Ureter (tissue), 1 donor: ENCODE results near the gene SLC16A2. TPM values are rescaled to one million over a fixed set of nuclear protein-coding genes. Genes with fewer than 3 reads are reported as not detected.

ENCODE experiments used
- DNase-seq: peaks from one replicate; pipeline ENCODE4 v3.0.0-alpha.2; 2020; ENCODE audit warnings: low spot score
- total RNA-seq: library from RNA; stranded (reverse); gene quantifications from one replicate; pipeline ENCODE4 v1.2.4, GENCODE V29; 2023
- donor health status: DM: yes; HTN: yes; CAD: no.

Gene SLC16A2
- total RNA-seq, result 6.8 TPM

DNA sequence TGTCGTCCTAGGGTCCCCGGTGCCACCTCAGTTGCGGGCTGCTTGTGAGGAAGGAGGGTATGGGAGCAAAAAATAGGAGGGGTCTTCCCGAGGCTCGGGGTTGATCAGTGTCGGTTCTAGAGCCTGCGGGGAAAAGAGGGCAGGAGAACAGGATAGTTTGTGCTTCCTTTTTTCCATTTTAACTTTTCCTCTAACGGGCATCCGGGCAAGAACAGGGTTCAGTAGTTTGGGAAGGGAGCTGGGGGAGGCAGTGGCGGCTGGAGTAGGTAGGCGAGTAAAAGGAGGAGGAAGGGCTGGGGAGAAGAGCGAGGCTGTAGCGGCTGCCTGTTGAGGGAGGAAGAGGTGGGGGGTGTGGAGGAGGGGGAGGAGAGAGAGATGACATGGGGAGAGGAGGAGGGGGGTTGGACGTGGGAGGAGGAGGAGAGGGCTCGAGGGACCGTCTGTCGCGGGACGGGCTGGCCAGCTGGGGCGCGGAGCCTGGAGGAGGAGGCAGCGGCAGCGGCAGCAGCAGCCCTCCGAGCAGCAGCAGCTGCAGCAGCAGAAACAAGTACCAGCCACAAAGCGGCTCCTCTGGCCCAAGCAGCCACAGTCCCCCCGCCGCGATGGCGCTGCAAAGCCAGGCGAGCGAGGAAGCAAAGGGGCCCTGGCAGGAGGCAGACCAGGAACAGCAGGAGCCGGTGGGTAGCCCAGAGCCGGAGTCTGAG is at the start of gene SLC16A2:
SLC16A2 (plus strand) TSS at position 458 of the 704 bp plus-strand sequence; CDS start at position 603, 145 bp downstream.
- DNase-seq, result peak; percentile 73

DNA sequence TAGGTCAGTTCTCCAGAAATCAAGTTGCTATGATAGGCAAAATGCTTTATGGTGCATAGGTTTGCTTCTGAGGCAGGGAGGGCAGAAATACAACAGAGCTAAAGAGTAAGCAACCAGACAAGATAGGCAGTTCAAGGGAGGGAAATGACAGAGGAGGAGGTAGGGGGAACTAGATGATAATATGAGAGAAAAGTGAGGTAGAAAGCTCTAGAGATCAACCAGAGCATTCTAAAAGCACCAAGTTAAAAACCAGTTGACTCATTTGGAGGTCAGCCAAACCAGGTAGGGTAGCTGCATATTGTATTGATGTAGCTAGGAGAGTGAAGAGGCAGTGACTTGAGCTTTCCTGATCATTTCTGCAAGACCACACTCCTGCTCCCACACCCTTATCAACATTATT is 49.0 kb upstream of the SLC16A2 start:
- DNase-seq, result no peak

GRCh38 chrX:74377282-74377681 is 44.0 kb upstream of the SLC16A2 start:
- DNase-seq, result no peak

DNA sequence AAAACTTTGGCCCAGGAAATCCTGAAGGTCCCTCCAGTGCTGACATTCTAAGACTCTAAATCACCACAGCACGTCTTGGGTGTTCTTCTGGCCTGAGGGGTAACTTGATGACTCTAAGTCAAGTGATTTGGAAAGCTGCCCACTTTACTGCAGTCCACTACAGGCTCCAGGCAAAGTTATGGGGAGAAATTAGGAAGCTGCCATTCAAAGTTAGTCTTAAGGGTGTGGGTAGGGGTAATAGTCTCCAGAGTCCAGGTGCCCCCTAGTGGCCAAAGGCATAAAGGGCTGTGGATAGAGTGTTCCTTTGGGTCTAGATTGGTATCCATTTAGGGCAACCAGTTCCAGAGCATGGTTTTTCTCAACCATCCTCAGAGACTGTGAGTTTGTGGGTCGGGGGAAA is 38.7 kb upstream of the SLC16A2 start:
- peak; percentile 64 for DNase-seq

DNA sequence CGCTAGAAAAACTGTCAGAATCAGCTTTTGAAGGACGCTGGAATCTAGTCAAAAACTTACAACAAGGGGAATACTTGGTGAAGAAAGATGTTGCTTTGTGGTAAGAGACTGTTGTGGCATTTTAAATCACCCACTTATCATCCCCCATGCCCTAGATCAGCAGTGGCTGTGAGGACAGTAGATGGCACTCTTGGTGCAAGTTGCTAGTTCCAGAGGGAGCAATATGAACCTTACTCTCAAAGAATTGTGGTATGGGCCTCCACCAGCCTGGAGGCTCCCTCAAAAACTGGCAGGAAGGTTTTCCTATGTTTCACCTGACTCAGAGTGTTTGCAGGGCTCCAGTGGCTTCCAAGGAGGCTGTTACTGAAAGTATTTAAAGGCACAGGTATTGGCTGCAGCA is 37.7 kb upstream of the SLC16A2 start:
- no peak for DNase-seq

GRCh38 chrX:74389016-74389722 is 32.1 kb upstream of the SLC16A2 start:
- DNase-seq, result no peak

DNA sequence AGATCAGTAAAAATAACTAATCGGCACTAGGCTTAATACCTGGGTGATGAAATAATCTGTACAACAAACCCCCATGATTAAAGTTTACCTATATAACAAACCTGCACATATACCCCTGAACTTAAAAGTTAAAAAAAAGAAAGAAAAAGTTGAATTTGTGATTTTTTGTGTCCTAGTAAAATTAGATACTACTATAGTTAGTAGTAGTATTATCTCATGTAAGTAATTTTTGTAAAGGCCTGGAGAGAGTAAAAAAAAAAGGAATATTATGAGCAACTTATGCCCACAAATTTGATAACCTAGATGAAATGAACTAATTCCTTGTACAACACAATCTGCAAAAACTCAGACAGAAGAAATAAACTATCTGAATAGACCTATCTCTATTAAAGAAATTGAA is 25.7 kb upstream of the SLC16A2 start:
- DNase-seq, result no peak

- no peak for DNase-seq
Measured at GRCh38 chrX:74405973-74406489, 15.3 kb upstream of the SLC16A2 start.

DNA sequence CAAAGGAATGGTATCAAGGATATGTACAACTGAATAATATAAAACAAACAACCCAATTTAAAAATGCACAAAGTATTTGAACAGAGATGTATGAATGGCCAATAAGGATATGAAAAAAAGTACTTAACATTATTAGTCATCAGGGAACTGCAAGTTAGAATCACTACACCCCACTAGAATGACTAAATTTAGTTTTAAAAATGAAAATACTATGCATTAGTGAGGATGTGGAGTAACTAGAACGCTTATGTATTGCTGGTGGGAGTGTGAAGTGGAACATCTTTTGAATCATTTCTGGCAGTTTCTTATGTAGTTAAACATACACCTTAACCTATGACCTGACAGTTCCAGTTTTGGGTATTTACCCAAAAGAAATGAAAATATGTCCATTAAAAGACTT is 13.0 kb upstream of the SLC16A2 start:
- DNase-seq, result no peak

- DNase-seq, result no peak
Measured at GRCh38 chrX:74419864-74420195, 1.5 kb upstream of the SLC16A2 start.

GRCh38 chrX:74420196-74421035 is 877 bp upstream of the SLC16A2 start:
- peak; percentile 61 for DNase-seq

DNA sequence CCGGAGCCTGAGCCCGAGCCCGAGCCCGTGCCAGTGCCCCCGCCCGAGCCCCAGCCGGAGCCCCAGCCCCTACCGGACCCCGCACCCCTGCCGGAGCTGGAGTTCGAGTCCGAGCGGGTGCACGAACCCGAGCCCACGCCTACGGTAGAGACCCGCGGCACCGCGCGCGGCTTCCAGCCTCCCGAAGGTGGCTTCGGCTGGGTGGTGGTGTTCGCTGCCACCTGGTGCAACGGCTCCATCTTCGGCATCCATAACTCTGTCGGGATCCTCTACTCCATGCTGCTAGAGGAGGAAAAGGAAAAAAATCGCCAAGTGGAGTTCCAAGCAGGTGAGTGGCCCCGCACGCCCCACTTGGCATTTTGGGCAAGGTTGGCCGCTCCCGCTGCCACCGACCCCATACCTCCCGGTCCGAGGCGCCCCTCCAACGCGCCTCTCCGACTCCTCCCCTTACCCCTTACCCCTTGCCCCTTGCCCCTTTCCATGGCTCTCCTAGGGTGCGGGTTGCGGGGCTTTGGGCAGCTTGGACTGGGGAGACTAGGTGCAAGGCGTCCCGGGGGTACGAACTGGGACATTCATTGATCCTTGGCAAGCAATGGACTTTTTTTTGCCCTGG is 553 bp downstream of the SLC16A2 start:
- DNase-seq, result no peak

- DNase-seq, result peak; percentile 50
Measured at GRCh38 chrX:74422576-74423288, 1.4 kb downstream of the SLC16A2 start.

GRCh38 chrX:74423289-74423998 is 2.2 kb downstream of the SLC16A2 start:
- DNase-seq, result no peak

- no peak for DNase-seq
Measured at GRCh38 chrX:74426071-74426470, 4.8 kb downstream of the SLC16A2 start.

DNA sequence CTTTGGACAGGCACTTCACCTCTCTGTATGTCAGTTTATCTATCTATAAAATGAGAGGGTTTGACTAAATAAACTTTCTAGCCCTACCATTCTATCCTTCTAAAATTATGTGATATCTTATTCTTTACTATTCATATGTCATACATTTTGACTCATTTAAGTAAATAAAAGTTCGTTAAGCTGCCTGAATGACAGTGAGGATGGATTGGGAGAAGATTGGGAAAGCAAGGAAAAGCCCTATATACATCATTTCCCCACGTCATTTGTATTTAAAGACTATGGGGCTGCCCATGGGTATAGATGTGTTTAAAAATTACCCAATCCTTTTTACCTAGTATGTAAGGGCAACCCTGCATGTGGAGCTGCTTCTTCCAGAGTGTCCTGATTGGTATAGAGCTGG is 5.3 kb downstream of the SLC16A2 start:
- DNase-seq, result no peak

DNA sequence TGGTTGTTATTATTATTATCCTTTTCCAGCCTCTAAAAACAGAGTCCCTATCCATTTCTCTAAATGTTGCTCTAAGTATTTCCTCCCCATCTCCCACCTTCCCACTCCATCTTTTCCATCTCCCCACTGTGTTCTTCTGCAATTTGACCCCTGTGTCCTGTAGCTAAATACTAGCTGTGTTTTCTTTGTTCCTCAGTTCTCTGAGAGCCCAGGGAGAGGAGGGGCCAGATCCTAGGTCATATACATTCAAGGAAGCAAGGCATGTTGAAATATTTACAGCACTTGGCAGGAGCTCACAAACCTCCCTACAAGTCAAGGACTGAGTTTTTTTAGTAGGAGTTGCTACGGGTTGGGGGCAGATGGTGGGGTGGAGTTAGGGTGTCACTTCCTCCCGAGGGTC is 10.5 kb downstream of the SLC16A2 start:
- no peak for DNase-seq

DNA sequence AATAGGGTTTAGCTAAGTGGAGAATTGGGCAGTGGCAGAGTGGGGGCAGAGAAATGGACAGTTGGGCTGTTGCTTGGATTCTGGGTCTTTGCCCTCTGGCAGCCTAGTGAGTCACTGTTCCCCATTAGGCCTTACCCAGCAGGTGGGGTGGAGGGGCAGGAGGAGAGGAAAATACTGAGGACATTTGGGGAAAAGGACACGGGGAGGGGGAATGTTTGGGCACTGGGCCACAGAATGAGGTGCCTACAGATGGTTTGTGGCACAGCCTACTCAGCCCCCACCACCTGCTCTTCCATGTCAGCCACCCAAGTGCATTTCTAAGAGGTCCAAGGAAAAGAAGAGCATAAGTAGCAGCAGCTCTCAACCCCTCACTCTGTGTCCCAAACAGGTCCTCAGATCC is 13.0 kb downstream of the SLC16A2 start:
- DNase-seq, result no peak

- DNase-seq, result no peak
Measured at GRCh38 chrX:74437530-74437929, 16.2 kb downstream of the SLC16A2 start.

GRCh38 chrX:74438764-74439163 is 17.5 kb downstream of the SLC16A2 start:
- DNase-seq, result no peak

DNA sequence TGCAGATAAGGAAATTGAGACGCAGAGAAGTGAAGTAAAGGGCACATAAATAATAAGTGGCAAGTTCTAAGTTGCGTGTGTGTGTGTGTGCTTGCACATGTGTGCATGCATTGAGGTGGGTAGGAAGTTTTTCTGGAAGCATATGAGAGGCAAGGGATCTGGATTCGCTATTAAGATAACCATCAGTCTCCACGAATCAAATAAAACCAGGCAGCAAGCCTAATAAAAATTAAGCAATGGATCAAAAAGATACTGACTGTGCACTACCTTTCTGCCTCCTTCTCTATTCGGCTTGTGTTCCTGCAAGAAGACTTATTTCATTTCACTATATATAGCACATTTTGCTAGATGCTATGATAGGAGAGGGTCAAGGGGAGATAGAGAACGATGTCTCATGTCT is 23.8 kb downstream of the SLC16A2 start:
- no peak for DNase-seq
